Lung microvascular endothelial cell (primary cell): Measurements from ENCODE around the gene SPATA12. TPM values are rescaled to one million over a fixed set of nuclear protein-coding genes. Genes with fewer than 3 reads are reported as not detected.

Experiments used
- DNase-seq, 2 donors: peaks; one replicate each; pipeline versions ENCODE4 v3.0.0 to v3.0.0-alpha.2; 2010; ENCODE audit warnings: low read depth in 2 of 2
- total RNA-seq: library from RNA; depleted of rRNA; stranded (reverse); fragments of >200 nt; gene quantifications from 2 replicates; pipeline ENCODE4 v1.2.1, GENCODE V29; 2014

SPATA12 gene
- total RNA-seq, 1 donor from 2014 or later = not detected

- no peak for DNase-seq
Measured at GRCh38 chr3:57052662-57053061, 7.8 kb upstream of the SPATA12 start.

- no peak for DNase-seq
Measured at GRCh38 chr3:57053122-57053521, 7.3 kb upstream of the SPATA12 start.

- peak in 1 of 2 donors; percentile 20 for DNase-seq
Measured at GRCh38 chr3:57057351-57057750, 3.1 kb upstream of the SPATA12 start.

GRCh38 chr3:57059411-57059810, 1.1 kb upstream of the SPATA12 start:
- DNase-seq = no peak

GRCh38 chr3:57061556-57061955, 1.1 kb downstream of the SPATA12 start:
- DNase-seq = peak; percentile 12 to 29

GRCh38 chr3:57062101-57062631, 1.7 kb downstream of the SPATA12 start:
- peak; percentile 26 to 52 for DNase-seq

GRCh38 chr3:57063032-57063431, 2.6 kb downstream of the SPATA12 start:
- no peak for DNase-seq

GRCh38 chr3:57064001-57064400, 3.5 kb downstream of the SPATA12 start:
- DNase-seq = no peak

- DNase-seq = no peak
Measured at GRCh38 chr3:57064572-57064971, 4.1 kb downstream of the SPATA12 start.

- DNase-seq = peak in 1 of 2 donors; percentile 28
Measured at GRCh38 chr3:57065588-57065987, 5.1 kb downstream of the SPATA12 start.

GRCh38 chr3:57066471-57066870, 6.0 kb downstream of the SPATA12 start:
- no peak for DNase-seq

GRCh38 chr3:57068437-57069089, 8.1 kb downstream of the SPATA12 start:
- peak; percentile 45 to 90 for DNase-seq

- no peak for DNase-seq
Measured at GRCh38 chr3:57069503-57069902, 9.0 kb downstream of the SPATA12 start.

GRCh38 chr3:57073628-57074027, 13.2 kb downstream of the SPATA12 start:
- no peak for DNase-seq

- no peak for DNase-seq
Measured at GRCh38 chr3:57074135-57074534, 13.7 kb downstream of the SPATA12 start.

- no peak for DNase-seq
Measured at GRCh38 chr3:57076422-57076951, 16.0 kb downstream of the SPATA12 start.

GRCh38 chr3:57077630-57078343, 17.3 kb downstream of the SPATA12 start:
- DNase-seq = no peak

GRCh38 chr3:57078344-57078634, 17.8 kb downstream of the SPATA12 start:
- peak; percentile 44 to 45 for DNase-seq

- DNase-seq = peak; percentile 23 to 51
Measured at GRCh38 chr3:57078635-57079473, 18.4 kb downstream of the SPATA12 start.

GRCh38 chr3:57079474-57079831, 19.0 kb downstream of the SPATA12 start:
- no peak for DNase-seq

GRCh38 chr3:57080171-57080570, 19.7 kb downstream of the SPATA12 start:
- DNase-seq = no peak

GRCh38 chr3:57081173-57081572, 20.7 kb downstream of the SPATA12 start:
- DNase-seq = peak; percentile 31 to 69
